ENCODE measurements around the gene VPS13D.
A peak's percentile ranks its signal among the peaks of the same experiment; 100 is the strongest.

GRCh38 chr1:12496154-12496961 is 266.5 kb downstream of the VPS13D start:
- TF ChIP-seq CTCF (IDR thresholded peaks at IDR 0.05) (no peak), POLR2A (IDR thresholded peaks at IDR 0.05) (peak in 1 of 3 donors; percentile 36)

All from body of pancreas (tissue), 4 donors.